HEK293 (cell line): ENCODE results near the gene GADD45G.

Source experiments
- CTCF ChIA-PET: fragments of 350-600 bp; formaldehyde crosslinking; extraction: SDS; loops from one replicate; lab custom pipeline; 2021; ENCODE audit warnings: antibody characterized with exemption; lab: Yijun Ruan, JAX
- POLR2A ChIA-PET: fragments of 300-600 bp; formaldehyde crosslinking; extraction: SDS; loops from one replicate; lab custom pipeline; 2020; ENCODE audit warnings: antibody characterized with exemption, inconsistent platforms; lab: Yijun Ruan, JAX
- H3K27ac ChIP-seq: fragments of 200-500 bp; sonication (Bioruptor generic); 2 replicates; pipeline ENCODE4 v1.5.1; 2014; ENCODE audit warnings: low read depth, low read length, control low read depth, inconsistent platforms; ENCODE audit errors: extremely low read depth
- H3K36me3 ChIP-seq, 2 experiments: fragments of 200-500 bp in 1 of 2; sonication (Bioruptor generic) in 1 of 2; 1 replicate in 1 of 2; 2 replicates in 1 of 2; pipeline ENCODE4 v1.5.1; 2014 to 2017; ENCODE audit warnings: inconsistent platforms in 2 of 2, low read length in 2 of 2; ENCODE audit not compliant: control insufficient read depth in 2 of 2, insufficient read depth in 1 of 2
- H3K4me1 ChIP-seq: fragments of 200-500 bp; sonication (Bioruptor generic); 2 replicates; pipeline ENCODE4 v1.5.1; 2014; ENCODE audit warnings: mild to moderate bottlenecking, low read length, inconsistent platforms; ENCODE audit not compliant: control insufficient read depth, insufficient read depth
- H3K4me3 ChIP-seq: 2 replicates; pipeline ENCODE4 v1.5.1; 2011; ENCODE audit warnings: low read depth, mild to moderate bottlenecking, control low read depth, low read length, moderate library complexity
- H3K9me3 ChIP-seq: fragments of 200-500 bp; sonication (Bioruptor generic); 2 replicates; pipeline ENCODE4 v1.5.1; 2014; ENCODE audit warnings: low read depth, low read length, inconsistent platforms; ENCODE audit not compliant: control insufficient read depth, insufficient read depth
- SCRT1 ChIP-seq: fragments of 450-650 bp; formaldehyde crosslinking; IDR thresholded peaks from 2 replicates; pipeline ENCODE4 v1.5.1; 2016; ENCODE audit warnings: missing biosample characterization, missing genetic modification characterization, borderline replicate concordance
- YY2 ChIP-seq: fragments of 450-650 bp; formaldehyde crosslinking; IDR thresholded peaks from 2 replicates; pipeline ENCODE4 v1.5.1; 2016; ENCODE audit warnings: missing biosample characterization, missing genetic modification characterization
- ZBTB20 ChIP-seq: fragments of 450-650 bp; formaldehyde crosslinking; IDR thresholded peaks from 2 replicates; pipeline ENCODE4 v1.5.1; 2016; ENCODE audit warnings: missing biosample characterization, missing genetic modification characterization
- ZNF114 ChIP-seq: fragments of 450-650 bp; formaldehyde crosslinking; IDR thresholded peaks from 2 replicates; pipeline ENCODE4 v1.5.0; 2017; ENCODE audit warnings: missing biosample characterization, missing genetic modification characterization
- ZNF132 ChIP-seq: fragments of 450-650 bp; formaldehyde crosslinking; IDR thresholded peaks from 2 replicates; pipeline ENCODE4 v1.5.1; 2017; ENCODE audit warnings: missing biosample characterization, missing genetic modification characterization, borderline replicate concordance
- ZNF324 ChIP-seq: fragments of 450-650 bp; formaldehyde crosslinking; IDR thresholded peaks from 2 replicates; pipeline ENCODE4 v1.5.1; 2016; ENCODE audit warnings: missing biosample characterization, missing genetic modification characterization
- ZNF391 ChIP-seq: fragments of 450-650 bp; formaldehyde crosslinking; IDR thresholded peaks from 2 replicates; pipeline ENCODE4 v1.5.1; 2016; ENCODE audit warnings: low read depth, missing biosample characterization, missing genetic modification characterization, borderline replicate concordance
- ZNF398 ChIP-seq: fragments of 450-650 bp; formaldehyde crosslinking; IDR thresholded peaks from 2 replicates; pipeline ENCODE4 v1.5.1; 2017; ENCODE audit warnings: missing biosample characterization, missing genetic modification characterization
- ZNF544 ChIP-seq: fragments of 450-650 bp; formaldehyde crosslinking; IDR thresholded peaks from 2 replicates; pipeline ENCODE4 v1.5.0; 2017; ENCODE audit warnings: missing biosample characterization, missing genetic modification characterization
- ZNF624 ChIP-seq: fragments of 450-650 bp; formaldehyde crosslinking; IDR thresholded peaks from 2 replicates; pipeline ENCODE4 v1.5.1; 2017; ENCODE audit warnings: missing biosample characterization, missing genetic modification characterization
- ZNF701 ChIP-seq: fragments of 450-650 bp; formaldehyde crosslinking; IDR thresholded peaks from 2 replicates; pipeline ENCODE4 v1.5.1; 2016; ENCODE audit warnings: missing biosample characterization, missing genetic modification characterization
- ZNF768 ChIP-seq: fragments of 450-650 bp; formaldehyde crosslinking; IDR thresholded peaks from 2 replicates; pipeline ENCODE4 v1.5.1; 2018; ENCODE audit warnings: missing biosample characterization, mild to moderate bottlenecking, missing genetic modification characterization
- ZNF830 ChIP-seq: fragments of 450-650 bp; IDR thresholded peaks from 2 replicates; pipeline ENCODE4 v1.5.0; 2018; ENCODE audit warnings: missing biosample characterization, missing genetic modification characterization, low read depth, mild to moderate bottlenecking, moderate library complexity
- TF ChIP-seq, protein P1 (sequence below): fragments of 450-650 bp; formaldehyde crosslinking; IDR thresholded peaks from 2 replicates; pipeline ENCODE4 v1.5.1; 2017; ENCODE audit warnings: missing biosample characterization, missing genetic modification characterization
- TF ChIP-seq, protein P2 (sequence below): fragments of 450-650 bp; formaldehyde crosslinking; IDR thresholded peaks from 2 replicates; pipeline ENCODE4 v1.5.1; 2016; ENCODE audit warnings: missing biosample characterization, missing genetic modification characterization
- TF ChIP-seq, protein P3 (sequence below): fragments of 450-650 bp; formaldehyde crosslinking; IDR thresholded peaks from 2 replicates; pipeline ENCODE4 v1.5.0; 2017; ENCODE audit warnings: missing biosample characterization, missing genetic modification characterization, borderline replicate concordance

Gene GADD45G

GRCh38 chr9:89634995-89635742 lies 30.4 kb downstream of the GADD45G start:
- no peak for TF ChIP-seq SCRT1 (tag by site-specific recombination)
- TF ChIP-seq ZNF701 (tag by site-specific recombination) = no peak
- TF ChIP-seq ZNF132 (tag by site-specific recombination) = no peak
- no peak for TF ChIP-seq ZNF830 (tag by site-specific recombination)
- TF ChIP-seq ZNF768 (tag by site-specific recombination) = no peak
- no peak for TF ChIP-seq ZNF624 (tag by site-specific recombination)
- Histone ChIP-seq H3K36me3 (no peaks in the 10 kb centered on the region), H3K9me3 (no peaks in the 10 kb centered on the region), H3K4me1 (no peaks in the 10 kb centered on the region), H3K27ac (no peak overlapping the region), H3K4me3 (no peak overlapping the region)
- ChIA-PET POLR2A (no interaction called here), CTCF (no interaction called here)

DNA sequence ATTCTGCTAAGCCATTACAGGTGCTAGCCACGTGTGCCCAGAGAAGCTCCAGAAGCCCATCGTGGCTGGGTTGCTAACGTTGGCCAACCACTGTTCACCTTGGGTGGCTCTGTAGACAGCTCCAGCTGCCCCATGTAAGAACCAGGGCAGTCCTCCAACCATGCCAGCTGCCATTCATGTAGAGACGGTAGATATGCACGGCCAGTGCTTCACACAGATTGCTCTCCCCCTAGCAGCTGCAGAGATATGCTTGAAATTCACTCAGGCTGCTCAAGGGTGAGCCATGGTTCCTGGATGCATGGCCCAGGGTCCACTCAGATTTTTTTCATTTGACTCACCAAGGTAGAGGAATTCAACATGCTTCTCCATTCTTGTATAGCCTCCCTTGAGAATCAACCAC lies 31.0 kb downstream of the GADD45G start:
- Histone ChIP-seq H3K9me3 (no peaks in the 10 kb centered on the region), H3K4me3 (no peak overlapping the region), H3K27ac (no peak overlapping the region), H3K36me3 (no peaks in the 10 kb centered on the region), H3K4me1 (no peaks in the 10 kb centered on the region)
- TF ChIP-seq, protein P1, sequence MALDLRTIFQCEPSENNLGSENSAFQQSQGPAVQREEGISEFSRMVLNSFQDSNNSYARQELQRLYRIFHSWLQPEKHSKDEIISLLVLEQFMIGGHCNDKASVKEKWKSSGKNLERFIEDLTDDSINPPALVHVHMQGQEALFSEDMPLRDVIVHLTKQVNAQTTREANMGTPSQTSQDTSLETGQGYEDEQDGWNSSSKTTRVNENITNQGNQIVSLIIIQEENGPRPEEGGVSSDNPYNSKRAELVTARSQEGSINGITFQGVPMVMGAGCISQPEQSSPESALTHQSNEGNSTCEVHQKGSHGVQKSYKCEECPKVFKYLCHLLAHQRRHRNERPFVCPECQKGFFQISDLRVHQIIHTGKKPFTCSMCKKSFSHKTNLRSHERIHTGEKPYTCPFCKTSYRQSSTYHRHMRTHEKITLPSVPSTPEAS (tag by site-specific recombination) = no peak
- TF ChIP-seq ZNF114 (no peak), ZNF398 (tag by site-specific recombination) (no peak), ZNF324 (tag by site-specific recombination) (no peak), ZNF544 (tag by site-specific recombination) (no peak), ZBTB20 (tag by site-specific recombination) (no peak), YY2 (no peak), ZNF391 (no peak)
- TF ChIP-seq, protein P2, sequence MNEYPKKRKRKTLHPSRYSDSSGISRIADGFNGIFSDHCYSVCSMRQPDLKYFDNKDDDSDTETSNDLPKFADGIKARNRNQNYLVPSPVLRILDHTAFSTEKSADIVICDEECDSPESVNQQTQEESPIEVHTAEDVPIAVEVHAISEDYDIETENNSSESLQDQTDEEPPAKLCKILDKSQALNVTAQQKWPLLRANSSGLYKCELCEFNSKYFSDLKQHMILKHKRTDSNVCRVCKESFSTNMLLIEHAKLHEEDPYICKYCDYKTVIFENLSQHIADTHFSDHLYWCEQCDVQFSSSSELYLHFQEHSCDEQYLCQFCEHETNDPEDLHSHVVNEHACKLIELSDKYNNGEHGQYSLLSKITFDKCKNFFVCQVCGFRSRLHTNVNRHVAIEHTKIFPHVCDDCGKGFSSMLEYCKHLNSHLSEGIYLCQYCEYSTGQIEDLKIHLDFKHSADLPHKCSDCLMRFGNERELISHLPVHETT (tag by site-specific recombination) = no peak
- TF ChIP-seq, protein P3, sequence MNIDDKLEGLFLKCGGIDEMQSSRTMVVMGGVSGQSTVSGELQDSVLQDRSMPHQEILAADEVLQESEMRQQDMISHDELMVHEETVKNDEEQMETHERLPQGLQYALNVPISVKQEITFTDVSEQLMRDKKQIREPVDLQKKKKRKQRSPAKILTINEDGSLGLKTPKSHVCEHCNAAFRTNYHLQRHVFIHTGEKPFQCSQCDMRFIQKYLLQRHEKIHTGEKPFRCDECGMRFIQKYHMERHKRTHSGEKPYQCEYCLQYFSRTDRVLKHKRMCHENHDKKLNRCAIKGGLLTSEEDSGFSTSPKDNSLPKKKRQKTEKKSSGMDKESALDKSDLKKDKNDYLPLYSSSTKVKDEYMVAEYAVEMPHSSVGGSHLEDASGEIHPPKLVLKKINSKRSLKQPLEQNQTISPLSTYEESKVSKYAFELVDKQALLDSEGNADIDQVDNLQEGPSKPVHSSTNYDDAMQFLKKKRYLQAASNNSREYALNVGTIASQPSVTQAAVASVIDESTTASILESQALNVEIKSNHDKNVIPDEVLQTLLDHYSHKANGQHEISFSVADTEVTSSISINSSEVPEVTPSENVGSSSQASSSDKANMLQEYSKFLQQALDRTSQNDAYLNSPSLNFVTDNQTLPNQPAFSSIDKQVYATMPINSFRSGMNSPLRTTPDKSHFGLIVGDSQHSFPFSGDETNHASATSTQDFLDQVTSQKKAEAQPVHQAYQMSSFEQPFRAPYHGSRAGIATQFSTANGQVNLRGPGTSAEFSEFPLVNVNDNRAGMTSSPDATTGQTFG (tag by site-specific recombination) = no peak
- ChIA-PET POLR2A (no interaction called here), CTCF (no interaction called here)
